Naive thymus-derived CD4-positive, alpha-beta T cell (primary cell): Measurements from ENCODE around the gene HOXB7. TPM values are rescaled to one million over a fixed set of nuclear protein-coding genes. Genes with fewer than 3 reads are reported as not detected.

ENCODE experiments used
- ATAC-seq: fragments of 150-1000 bp; cut with Tn5 transposase; 2 replicates; pipeline ENCODE4 v1.10.0; 2021; ENCODE audit warnings: mild to moderate bottlenecking, moderate library complexity
- CTCF ChIA-PET: fragments of 350-600 bp; sonication (Branson Sonifier 250); formaldehyde crosslinking; loops from one replicate; lab custom pipeline; 2021; ENCODE audit warnings: antibody characterized with exemption; lab: Charles Lee
- POLR2A ChIA-PET: fragments of 350-600 bp; sonication (Branson Sonifier 250); formaldehyde crosslinking; loops from one replicate; lab custom pipeline; 2021; ENCODE audit warnings: antibody characterized with exemption, inconsistent platforms; lab: Charles Lee
- DNase-seq, 9 donors: peaks; one replicate each; pipeline versions ENCODE4 v3.0.0 to v3.0.0-alpha.2; 2020 to 2022; ENCODE audit warnings: mixed read lengths in 1 of 9
- H3K27ac ChIP-seq: one replicate; pipeline ENCODE4 v1.7.0; 2013; ENCODE audit warnings: mild to moderate bottlenecking, low read depth, low read length, moderate library complexity
- H3K27me3 ChIP-seq, 2 donors: one replicate each; pipeline ENCODE4 v1.7.0; 2013; ENCODE audit warnings: low read length in 2 of 2, mild to moderate bottlenecking in 2 of 2, moderate library complexity in 2 of 2; ENCODE audit not compliant: control insufficient read depth in 2 of 2, insufficient read depth in 2 of 2
- H3K36me3 ChIP-seq, 3 experiments: 1 replicate in 2 of 3; 2 replicates in 1 of 3; pipeline ENCODE4 v1.7.0; 2013; ENCODE audit warnings: low read length in 3 of 3, mild to moderate bottlenecking in 3 of 3, moderate library complexity in 1 of 3; ENCODE audit not compliant: insufficient read depth in 3 of 3, control insufficient read depth in 2 of 3
- H3K4me1 ChIP-seq, 2 donors: one replicate each; pipeline ENCODE4 v1.7.0; 2013; ENCODE audit warnings: low read length in 2 of 2, mild to moderate bottlenecking in 2 of 2, moderate library complexity in 1 of 2; ENCODE audit not compliant: control insufficient read depth in 2 of 2, insufficient read depth in 2 of 2
- H3K4me3 ChIP-seq: 2 replicates; pipeline ENCODE4 v1.7.0; 2013; ENCODE audit warnings: mild to moderate bottlenecking, low read length
- H3K9me3 ChIP-seq, 3 experiments: 1 replicate in 2 of 3; 2 replicates in 1 of 3; pipeline ENCODE4 v1.7.0; 2013; ENCODE audit warnings: low read length in 3 of 3; ENCODE audit not compliant: control insufficient read depth in 2 of 3
- H3K27ac Mint-ChIP-seq, 9 donors: one replicate each; pipeline ENCODE4 v1.8.0; 2020 to 2022; ENCODE audit warnings: mixed read lengths in 9 of 9, mild to moderate bottlenecking in 8 of 9, moderate library complexity in 5 of 9, inconsistent platforms in 2 of 9
- H3K27me3 Mint-ChIP-seq, 5 donors: one replicate each; pipeline ENCODE4 v1.8.0; 2021 to 2022; ENCODE audit warnings: mixed read lengths in 5 of 5, mild to moderate bottlenecking in 1 of 5
- H3K36me3 Mint-ChIP-seq, 5 donors: one replicate each; pipeline ENCODE4 v1.8.0; 2020 to 2022; ENCODE audit warnings: mixed read lengths in 5 of 5, mild to moderate bottlenecking in 3 of 5, inconsistent platforms in 1 of 5
- H3K4me1 Mint-ChIP-seq, 7 donors: one replicate each; pipeline ENCODE4 v1.8.0; 2020 to 2022; ENCODE audit warnings: mixed read lengths in 7 of 7, mild to moderate bottlenecking in 3 of 7, inconsistent platforms in 1 of 7
- H3K4me3 Mint-ChIP-seq, 10 donors: one replicate each; pipeline ENCODE4 v1.8.0; 2020 to 2022; ENCODE audit warnings: mild to moderate bottlenecking in 10 of 10, mixed read lengths in 10 of 10, moderate library complexity in 6 of 10, inconsistent platforms in 2 of 10
- H3K9me3 Mint-ChIP-seq, 11 donors: one replicate each; pipeline ENCODE4 v1.8.0; 2020 to 2022; ENCODE audit warnings: mixed read lengths in 11 of 11, mild to moderate bottlenecking in 4 of 11, inconsistent platforms in 1 of 11, moderate library complexity in 1 of 11
- intact Hi-C, 2 donors: fragments of 100-400 bp; cut with micrococcal nuclease; formaldehyde crosslinking; loops; one replicate each; pipeline ENCODE4 v1.15.1; 2023
- polyA plus RNA-seq, 2 donors: library from polyadenylated mRNA; unstranded; fragments of 300-500 nt; fragmentation: Illumina TruSeq; gene quantifications; one replicate each; pipeline ENCODE4 v1.2.3, GENCODE V29; 2021
- total RNA-seq, 6 experiments: library from RNA in 5 of 6; stranded (reverse) in 5 of 6; gene quantifications; 1 replicate in 5 of 6; 2 replicates in 1 of 6; pipeline ENCODE4 v1.2.3 and lab custom pipeline; 2021 to 2026

The HOXB7 gene
- total and polyA plus RNA-seq, 7 experiments from 2014 or later: 0.31 TPM; not detected in 6

- Histone ChIP-seq H3K27me3 (peaks cover 21 to 31% of the 10 kb centered on the region in 2 donors), H3K4me1 (no peaks in the 10 kb centered on the region), H3K4me3 (no peak overlapping the region), H3K36me3 (no peaks in the 10 kb centered on the region), H3K9me3 (no peaks in the 10 kb centered on the region), H3K27ac (no peak overlapping the region)
- POLR2A ChIA-PET: no interaction called here
- Mint-ChIP-seq H3K27ac (no peak overlapping the region), H3K4me3 (peak overlapping the region in 3 of 10 donors; percentile 6 to 45 (median 16)), H3K27me3 (peaks cover 82 to 91% (median 88%) of the 10 kb centered on the region in 5 donors), H3K36me3 (no peaks in the 10 kb centered on the region), H3K9me3 (peaks cover 0 to 1% (median 0%) of the 10 kb centered on the region in 11 donors), H3K4me1 (peaks cover 0 to 22% (median 8%) of the 10 kb centered on the region in 7 donors)
- ATAC-seq: no peak
- no peak for DNase-seq
- intact Hi-C loops: no loop called here
- CTCF ChIA-PET: interaction anchor here (0.7 kb wide), 1 partner anchor 845 kb away, joined by 3 read pairs; no protein-coding TSS in a partner anchor
These were observed 6.7 kb downstream of the HOXB7 start for GRCh38 chr17:48603959-48604769.

- peaks cover 88 to 92% (median 92%) of the 10 kb centered on the region in 5 donors for H3K27me3 Mint-ChIP-seq
- POLR2A ChIA-PET: interaction anchor here (0.6 kb wide), 2 partner anchors 267 to 528 kb away, joined by 3 to 4 read pairs; no protein-coding TSS in a partner anchor
- H3K4me1 ChIP-seq: peaks cover 17 to 19% of the 10 kb centered on the region in 2 donors
- peaks cover 16 to 40% (median 25%) of the 10 kb centered on the region in 7 donors for H3K4me1 Mint-ChIP-seq
- CTCF ChIA-PET: interaction anchor here (0.8 to 1.9 kb wide), 5 partner anchors 8 to 270 kb away, joined by 3 to 7 read pairs (median 4); no protein-coding TSS in a partner anchor
- H3K9me3 ChIP-seq: no peaks in the 10 kb centered on the region
- H3K4me3 ChIP-seq: no peak overlapping the region
- no peak overlapping the region for H3K27ac ChIP-seq
- H3K36me3 Mint-ChIP-seq: no peaks in the 10 kb centered on the region
- peaks cover 0 to 1% (median 0%) of the 10 kb centered on the region in 11 donors for H3K9me3 Mint-ChIP-seq
- no peak overlapping the region for H3K27ac Mint-ChIP-seq
- H3K4me3 Mint-ChIP-seq: peak overlapping the region in 1 of 10 donors; percentile 49
- H3K27me3 ChIP-seq: peaks cover 27 to 52% of the 10 kb centered on the region in 2 donors
- ATAC-seq: no peak
- H3K36me3 ChIP-seq: no peaks in the 10 kb centered on the region
- DNase-seq: no peak
- intact Hi-C loops: no loop called here
These were observed 9.0 kb downstream of the HOXB7 start for GRCh38 chr17:48601539-48602425.

GRCh38 chr17:48601207-48601538 lies 9.6 kb downstream of the HOXB7 start:
- Histone ChIP-seq H3K4me1 (peaks cover 23 to 25% of the 10 kb centered on the region in 2 donors), H3K36me3 (no peaks in the 10 kb centered on the region), H3K27me3 (peaks cover 27 to 57% of the 10 kb centered on the region in 2 donors), H3K4me3 (no peak overlapping the region), H3K9me3 (no peaks in the 10 kb centered on the region), H3K27ac (no peak overlapping the region)
- Mint-ChIP-seq H3K4me3 (no peak overlapping the region), H3K36me3 (peaks cover 0 to 3% (median 0%) of the 10 kb centered on the region in 5 donors), H3K27ac (no peak overlapping the region), H3K27me3 (peaks cover 89 to 93% (median 92%) of the 10 kb centered on the region in 5 donors), H3K4me1 (peaks cover 22 to 46% (median 31%) of the 10 kb centered on the region in 7 donors), H3K9me3 (peaks cover 0 to 1% (median 0%) of the 10 kb centered on the region in 11 donors)
- intact Hi-C loops: no loop called here
- DNase-seq (no peak), ATAC-seq (no peak)
- ChIA-PET POLR2A (interaction anchor here (0.6 kb wide), 1 partner anchor 528 kb away, joined by 3 read pairs; no protein-coding TSS in a partner anchor), CTCF (interaction anchor here (0.8 to 1.9 kb wide), 6 partner anchors 9 to 365 kb away, joined by 3 to 7 read pairs (median 4); no protein-coding TSS in a partner anchor)

GRCh38 chr17:48600244-48601098 lies 10.3 kb downstream of the HOXB7 start:
- POLR2A ChIA-PET: interaction anchor here (0.6 kb wide), 1 partner anchor 527 kb away, joined by 3 read pairs; no protein-coding TSS in a partner anchor
- H3K27ac Mint-ChIP-seq: no peak overlapping the region
- ATAC-seq: no peak

GRCh38 chr17:48599354-48599753 lies 11.5 kb downstream of the HOXB7 start:
- Histone ChIP-seq H3K9me3 (no peaks in the 10 kb centered on the region), H3K36me3 (no peaks in the 10 kb centered on the region), H3K4me3 (no peak overlapping the region), H3K27me3 (peaks cover 27 to 59% of the 10 kb centered on the region in 2 donors), H3K27ac (no peak overlapping the region), H3K4me1 (peaks cover 25 to 26% of the 10 kb centered on the region in 2 donors)
- Mint-ChIP-seq H3K9me3 (peaks cover 0 to 1% (median 0%) of the 10 kb centered on the region in 11 donors), H3K36me3 (peaks cover 0 to 3% (median 0%) of the 10 kb centered on the region in 5 donors), H3K4me1 (peaks cover 24 to 42% (median 39%) of the 10 kb centered on the region in 7 donors), H3K27ac (no peak overlapping the region), H3K27me3 (peaks cover 91 to 96% (median 93%) of the 10 kb centered on the region in 5 donors), H3K4me3 (peak overlapping the region in 1 of 10 donors; percentile 25)
- intact Hi-C loops: loop anchor here in 1 of 2 donors (10.0 kb wide), 1 partner anchor 425 kb away; no protein-coding TSS in a partner anchor
- ChIA-PET CTCF (no interaction called here), POLR2A (no interaction called here)
- DNase-seq: no peak
- ATAC-seq: no peak

More at GRCh38 chr17:48600244-48601098, 10.3 kb downstream of the HOXB7 start:
- Mint-ChIP-seq H3K36me3 (peaks cover 0 to 3% (median 0%) of the 10 kb centered on the region in 5 donors), H3K9me3 (peaks cover 0 to 1% (median 0%) of the 10 kb centered on the region in 11 donors), H3K4me3 (no peak overlapping the region), H3K4me1 (peaks cover 24 to 47% (median 38%) of the 10 kb centered on the region in 7 donors), H3K27me3 (peaks cover 91 to 95% (median 93%) of the 10 kb centered on the region in 5 donors)
- intact Hi-C loops: no loop called here
- no peak for DNase-seq
- Histone ChIP-seq H3K4me1 (peaks cover 25 to 26% of the 10 kb centered on the region in 2 donors), H3K27me3 (peaks cover 27 to 57% of the 10 kb centered on the region in 2 donors), H3K9me3 (no peaks in the 10 kb centered on the region), H3K36me3 (no peaks in the 10 kb centered on the region), H3K4me3 (no peak overlapping the region), H3K27ac (no peak overlapping the region)
- CTCF ChIA-PET: interaction anchor here (0.7 to 1.9 kb wide), 5 partner anchors 9 to 365 kb away, joined by 3 to 7 read pairs (median 4); no protein-coding TSS in a partner anchor
